ENCODE data around the gene TSSK6.

Gene TSSK6

DNA sequence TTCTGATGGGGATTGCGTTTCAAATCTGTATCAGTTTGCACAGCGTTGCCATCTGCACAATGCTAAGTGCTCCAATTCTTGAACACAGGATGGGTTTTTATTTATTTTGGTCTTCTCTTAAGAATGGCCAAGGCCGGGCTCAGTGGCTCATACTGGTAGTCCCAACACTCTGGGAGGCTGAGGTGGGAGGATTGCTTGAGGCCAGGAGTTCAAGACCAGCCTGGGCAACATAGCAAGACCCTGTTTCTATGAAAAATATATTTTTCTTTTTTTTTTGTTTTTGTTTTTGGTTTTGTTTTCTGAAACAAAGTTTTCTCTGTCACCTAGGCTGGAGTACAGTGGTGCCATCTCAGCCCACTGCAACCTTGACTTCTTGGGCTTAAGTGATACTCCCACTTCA is 7.8 kb upstream of the TSSK6 start:
- Histone ChIP-seq H3K9ac (ENCODE audit: insufficient read length, low read depth) (no peak overlapping the region), H3K4me3 (ENCODE audit: insufficient read length, low read depth) (no peak overlapping the region), H3K4me1 (ENCODE audit: insufficient read depth, insufficient read length) (peaks cover 18% of the 10 kb centered on the region), H3K27me3 (ENCODE audit: insufficient read depth, insufficient read length) (no peaks in the 10 kb centered on the region), H3K36me3 (ENCODE audit: insufficient read depth, insufficient read length, low read length) (peaks cover 63% of the 10 kb centered on the region), H3K9me3 (ENCODE audit: insufficient read depth, low read length) (no peaks in the 10 kb centered on the region)
- TF ChIP-seq SUZ12 (IDR thresholded peaks at IDR 0.05; ENCODE audit: extremely low read depth, insufficient read depth, insufficient read length) (no peak), ZNF274 (IDR thresholded peaks at IDR 0.05; ENCODE audit: low read depth, low read length) (no peak), YY1 (IDR thresholded peaks at IDR 0.05; ENCODE audit: insufficient read depth, insufficient read length) (no peak)
- DNase-seq (ENCODE audit: low read depth, low spot score): no peak

DNA sequence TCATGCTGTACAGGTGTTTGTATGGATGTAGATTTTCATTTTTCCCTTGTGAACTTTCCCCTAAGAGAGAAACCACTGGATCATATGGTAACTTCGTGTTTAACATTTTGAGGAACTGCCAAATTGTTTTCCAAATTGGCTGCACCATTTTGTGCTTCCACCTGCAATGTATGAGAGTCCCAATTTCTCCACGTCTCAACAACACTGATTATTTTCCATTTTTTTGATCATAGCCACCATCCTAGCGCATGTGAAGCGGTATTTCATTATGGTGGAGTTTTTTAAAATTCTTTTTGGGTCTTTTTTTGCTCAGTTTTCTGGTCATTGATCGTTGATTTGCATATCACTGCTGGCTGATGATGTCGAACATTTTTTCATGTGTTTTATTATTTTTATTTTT is 5.6 kb upstream of the TSSK6 start:
- TF ChIP-seq ZNF274 (IDR thresholded peaks at IDR 0.05; ENCODE audit: low read depth, low read length): no peak
- no peak for TF ChIP-seq YY1 (IDR thresholded peaks at IDR 0.05; ENCODE audit: insufficient read depth, insufficient read length)
- TF ChIP-seq SUZ12 (IDR thresholded peaks at IDR 0.05; ENCODE audit: extremely low read depth, insufficient read depth, insufficient read length): no peak
- Histone ChIP-seq H3K4me1 (ENCODE audit: insufficient read depth, insufficient read length) (peaks cover 16% of the 10 kb centered on the region), H3K4me3 (ENCODE audit: insufficient read length, low read depth) (no peak overlapping the region), H3K27me3 (ENCODE audit: insufficient read depth, insufficient read length) (no peaks in the 10 kb centered on the region), H3K9ac (ENCODE audit: insufficient read length, low read depth) (no peak overlapping the region), H3K9me3 (ENCODE audit: insufficient read depth, low read length) (no peaks in the 10 kb centered on the region), H3K36me3 (ENCODE audit: insufficient read depth, insufficient read length, low read length) (peaks cover 52% of the 10 kb centered on the region)
- no peak for DNase-seq (ENCODE audit: low read depth, low spot score)

DNA sequence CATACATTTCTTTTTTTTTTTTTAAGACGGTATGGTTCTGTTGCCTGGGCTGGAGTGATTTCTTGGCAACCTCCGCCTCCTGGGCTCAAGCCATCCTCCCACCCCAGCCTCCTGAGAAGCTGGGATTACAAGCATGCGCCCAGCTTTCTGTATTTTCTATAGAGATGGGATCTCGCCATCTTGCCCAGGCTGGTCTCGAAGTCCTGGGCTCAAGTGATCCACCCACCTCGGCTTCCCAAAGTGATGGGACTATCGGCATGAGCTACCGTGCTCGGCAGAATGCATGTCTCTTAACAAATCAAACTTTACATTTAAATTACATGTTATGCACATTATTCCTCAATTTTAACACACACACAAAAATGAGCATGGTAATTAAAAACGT is 1.9 kb upstream of the TSSK6 start:
- Histone ChIP-seq H3K27me3 (ENCODE audit: insufficient read depth, insufficient read length) (no peaks in the 10 kb centered on the region), H3K9me3 (ENCODE audit: insufficient read depth, low read length) (no peaks in the 10 kb centered on the region), H3K4me3 (ENCODE audit: insufficient read length, low read depth) (peak overlapping the region; percentile 75), H3K9ac (ENCODE audit: insufficient read length, low read depth) (no peak overlapping the region), H3K4me1 (ENCODE audit: insufficient read depth, insufficient read length) (peaks cover 15% of the 10 kb centered on the region), H3K36me3 (ENCODE audit: insufficient read depth, insufficient read length, low read length) (peaks cover 40% of the 10 kb centered on the region)
- no peak for DNase-seq (ENCODE audit: low read depth, low spot score)
- TF ChIP-seq YY1 (IDR thresholded peaks at IDR 0.05; ENCODE audit: insufficient read depth, insufficient read length): no peak
- TF ChIP-seq SUZ12 (IDR thresholded peaks at IDR 0.05; ENCODE audit: extremely low read depth, insufficient read depth, insufficient read length): no peak
- TF ChIP-seq ZNF274 (IDR thresholded peaks at IDR 0.05; ENCODE audit: low read depth, low read length): no peak

DNA sequence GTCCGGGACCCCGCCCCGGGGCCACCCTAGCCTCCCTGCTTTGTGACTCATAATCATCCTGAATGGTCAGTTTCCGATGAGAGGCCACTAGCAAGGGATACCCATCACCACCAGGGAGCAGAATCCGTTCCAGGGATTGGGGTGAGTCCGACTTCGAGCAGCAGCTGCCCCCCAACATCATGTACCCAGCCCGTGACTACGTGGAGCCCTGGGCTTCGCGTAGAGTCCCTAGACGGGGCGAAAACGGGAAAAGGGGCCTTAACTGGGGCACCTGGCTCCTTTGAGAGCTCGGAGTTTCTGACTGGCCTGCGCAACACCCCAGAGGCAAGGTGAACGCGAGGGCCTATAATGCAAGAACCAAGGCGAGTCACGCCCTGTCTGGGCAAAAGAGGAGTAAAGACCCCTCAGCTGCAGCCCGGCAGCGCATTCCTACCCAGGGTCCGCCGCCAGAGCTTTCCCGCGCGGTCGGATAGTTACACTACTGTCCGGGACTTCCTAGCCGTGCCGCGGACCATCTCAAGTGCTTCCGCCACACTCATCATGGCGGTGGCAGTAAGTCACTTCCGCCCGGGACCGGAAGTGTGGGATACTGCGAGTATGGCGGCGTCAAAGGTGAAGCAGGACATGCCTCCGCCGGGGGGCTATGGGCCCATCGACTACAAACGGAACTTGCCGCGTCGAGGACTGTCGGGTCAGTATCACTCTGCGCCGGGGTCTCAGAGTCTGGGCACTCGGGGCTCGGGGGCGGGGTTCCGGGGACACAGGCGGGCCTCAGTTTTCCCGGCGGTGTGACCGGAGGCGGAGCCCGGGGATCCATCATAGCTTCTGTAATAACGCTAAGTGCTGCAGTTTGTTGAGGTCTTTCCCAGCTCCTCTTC is 533 bp upstream of the TSSK6 start, which contains the start of gene NDUFA13:
Gene NDUFA13, plus strand, starts transcription at position 584 of the 878 bp plus-strand sequence. Its CDS starts 14 bp downstream, at position 598.
- Histone ChIP-seq H3K4me3 (ENCODE audit: insufficient read length, low read depth) (peak within 1 kb of the TSS; percentile 75), H3K4me1 (ENCODE audit: insufficient read depth, insufficient read length) (peaks cover 15% of the 10 kb centered on the region), H3K27me3 (ENCODE audit: insufficient read depth, insufficient read length) (no peaks in the 10 kb centered on the region), H3K9ac (ENCODE audit: insufficient read length, low read depth) (peak within 1 kb of the TSS; percentile 80), H3K9me3 (ENCODE audit: insufficient read depth, low read length) (no peaks in the 10 kb centered on the region), H3K36me3 (ENCODE audit: insufficient read depth, insufficient read length, low read length) (peaks cover 37% of the 10 kb centered on the region)
- DNase-seq (ENCODE audit: low read depth, low spot score): peak; percentile 93
- peak; percentile 99 for TF ChIP-seq YY1 (IDR thresholded peaks at IDR 0.05; ENCODE audit: insufficient read depth, insufficient read length)
- TF ChIP-seq SUZ12 (IDR thresholded peaks at IDR 0.05; ENCODE audit: extremely low read depth, insufficient read depth, insufficient read length): no peak

DNA sequence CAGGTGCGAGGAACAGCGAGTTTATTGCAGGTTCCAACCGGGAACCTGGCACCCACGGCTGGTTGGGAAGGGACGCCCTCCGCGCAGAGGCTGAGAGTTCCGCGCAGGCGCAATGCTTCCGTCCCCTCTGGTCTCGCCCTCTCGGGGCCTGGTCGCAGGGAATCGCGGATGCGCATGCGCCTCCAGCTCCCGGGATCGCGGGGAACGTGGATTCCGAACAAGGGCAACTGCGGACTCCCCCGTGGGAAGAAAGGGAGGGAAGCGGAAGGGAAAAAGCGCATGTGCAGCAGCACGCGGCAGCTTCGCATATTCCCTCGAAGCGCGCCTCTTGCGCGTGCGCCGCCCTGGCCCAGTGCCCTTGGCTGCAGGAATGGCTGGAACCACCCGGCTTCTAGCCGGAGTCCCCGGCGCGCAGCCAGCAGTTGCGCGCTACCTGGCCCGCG is 1.1 kb downstream of the TSSK6 start:
- H3K27me3 ChIP-seq (ENCODE audit: insufficient read depth, insufficient read length): no peaks in the 10 kb centered on the region
- no peaks in the 10 kb centered on the region for H3K9me3 ChIP-seq (ENCODE audit: insufficient read depth, low read length)
- no peak for DNase-seq (ENCODE audit: low read depth, low spot score)
- peaks cover 21% of the 10 kb centered on the region for H3K36me3 ChIP-seq (ENCODE audit: insufficient read depth, insufficient read length, low read length)
- peak overlapping the region; percentile 10 for H3K9ac ChIP-seq (ENCODE audit: insufficient read length, low read depth)
- peaks cover 18% of the 10 kb centered on the region for H3K4me1 ChIP-seq (ENCODE audit: insufficient read depth, insufficient read length)
- TF ChIP-seq SUZ12 (IDR thresholded peaks at IDR 0.05; ENCODE audit: extremely low read depth, insufficient read depth, insufficient read length) (no peak), YY1 (IDR thresholded peaks at IDR 0.05; ENCODE audit: insufficient read depth, insufficient read length) (no peak), ZNF274 (IDR thresholded peaks at IDR 0.05; ENCODE audit: low read depth, low read length) (no peak)
- no peak overlapping the region for H3K4me3 ChIP-seq (ENCODE audit: insufficient read length, low read depth)

DNA sequence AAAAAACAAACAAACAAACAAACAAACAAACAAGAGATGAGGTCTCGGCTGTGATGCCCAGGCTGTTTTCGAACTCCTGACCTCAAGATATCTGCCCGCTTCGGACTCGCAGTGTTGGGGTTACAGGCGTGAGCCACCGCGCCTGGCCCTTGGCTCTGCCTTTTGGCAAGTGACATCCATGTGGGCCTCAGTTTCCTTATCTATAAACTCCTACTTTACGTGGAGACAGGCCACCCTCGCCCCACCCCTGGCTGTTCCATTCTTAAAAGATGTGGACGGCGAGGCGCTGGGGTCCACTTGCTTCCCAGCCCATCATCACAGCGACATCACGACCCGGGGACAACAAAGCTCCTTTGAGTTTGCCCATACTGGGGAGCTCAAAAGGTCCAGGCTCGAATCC is 1.7 kb downstream of the TSSK6 start:
- Histone ChIP-seq H3K4me1 (ENCODE audit: insufficient read depth, insufficient read length) (peaks cover 18% of the 10 kb centered on the region), H3K27me3 (ENCODE audit: insufficient read depth, insufficient read length) (no peaks in the 10 kb centered on the region), H3K9ac (ENCODE audit: insufficient read length, low read depth) (no peak overlapping the region), H3K9me3 (ENCODE audit: insufficient read depth, low read length) (no peaks in the 10 kb centered on the region), H3K4me3 (ENCODE audit: insufficient read length, low read depth) (no peak overlapping the region), H3K36me3 (ENCODE audit: insufficient read depth, insufficient read length, low read length) (peaks cover 21% of the 10 kb centered on the region)
- no peak for TF ChIP-seq ZNF274 (IDR thresholded peaks at IDR 0.05; ENCODE audit: low read depth, low read length)
- no peak for TF ChIP-seq YY1 (IDR thresholded peaks at IDR 0.05; ENCODE audit: insufficient read depth, insufficient read length)
- no peak for TF ChIP-seq SUZ12 (IDR thresholded peaks at IDR 0.05; ENCODE audit: extremely low read depth, insufficient read depth, insufficient read length)
- no peak for DNase-seq (ENCODE audit: low read depth, low spot score)

DNA sequence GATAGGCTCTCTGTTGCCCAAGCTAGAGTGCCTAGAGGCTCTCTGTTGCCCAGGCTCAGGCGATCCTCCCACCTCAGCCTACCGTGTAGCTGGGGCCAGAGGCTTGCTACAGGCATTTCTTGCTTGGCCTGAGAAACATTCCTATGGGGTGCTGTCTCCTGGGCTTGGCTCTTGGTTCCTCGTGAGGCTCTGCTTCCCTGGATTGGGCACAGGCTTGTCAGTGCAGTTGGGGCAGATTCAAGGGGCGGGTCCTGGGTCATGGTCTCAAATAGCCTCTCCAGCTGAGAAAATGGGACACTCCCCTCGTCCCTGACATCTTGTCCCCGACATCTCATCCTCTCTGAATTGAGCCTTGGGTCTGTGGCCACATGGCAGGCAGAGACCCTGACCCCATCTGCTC is 4.9 kb downstream of the TSSK6 start:
- H3K9me3 ChIP-seq (ENCODE audit: insufficient read depth, low read length): no peaks in the 10 kb centered on the region
- no peaks in the 10 kb centered on the region for H3K27me3 ChIP-seq (ENCODE audit: insufficient read depth, insufficient read length)
- peaks cover 19% of the 10 kb centered on the region for H3K4me1 ChIP-seq (ENCODE audit: insufficient read depth, insufficient read length)
- H3K36me3 ChIP-seq (ENCODE audit: insufficient read depth, insufficient read length, low read length): peaks cover 41% of the 10 kb centered on the region
- no peak overlapping the region for H3K4me3 ChIP-seq (ENCODE audit: insufficient read length, low read depth)
- no peak for DNase-seq (ENCODE audit: low read depth, low spot score)
- H3K9ac ChIP-seq (ENCODE audit: insufficient read length, low read depth): no peak overlapping the region
- TF ChIP-seq YY1 (IDR thresholded peaks at IDR 0.05; ENCODE audit: insufficient read depth, insufficient read length): no peak
- no peak for TF ChIP-seq ZNF274 (IDR thresholded peaks at IDR 0.05; ENCODE audit: low read depth, low read length)
- no peak for TF ChIP-seq SUZ12 (IDR thresholded peaks at IDR 0.05; ENCODE audit: extremely low read depth, insufficient read depth, insufficient read length)
